Heart left ventricle (tissue), 13 donors: Measurements from ENCODE around the gene NRCAM.

Experiments
- CTCF ChIP-seq, 12 donors: fragments of 200-600 bp; sonication (generic) in 4 of 12; IDR thresholded peaks; one replicate each; pipeline versions ENCODE4 v1.5.0 to v1.8.0; 2018 to 2022; ENCODE audit warnings: antibody characterized with exemption in 12 of 12, mild to moderate bottlenecking in 5 of 12
- POLR2A ChIP-seq, 2 donors: fragments of 450-650 bp; IDR thresholded peaks; one replicate each; pipeline ENCODE4 v1.6.1; 2017; ENCODE audit warnings: antibody characterized with exemption in 2 of 2, mild to moderate bottlenecking in 2 of 2, moderate library complexity in 2 of 2
- donor health status: ischemic (EF 13 %, LVEDD 7.1; RV severe dilation, severe dysfunction).
- donor health status: DM: no; HTN: yes; CAD: no.
- donor health status: DM: no; HTN: no; CAD: no.
- donor health status: ischemic (EF 25% LVEDD 6.9; RV normal size, moderate dysfunction).
- donor health status: ischemic (EF 25% LVEDD 5.7; RV mildly dilated, moderate dysfunction).
- donor health status: ischemic (EF 35%, LVEDD 5.7; RV mildly dilated, moderate dysfunction).
- donor health status: nonischemic (EF 11% LVEDD 7.7; RV severe dilation, severe dysfunction).
- donor health status: DM: yes; HTN: yes; CAD: no.
- donor health status: PGD.
- donor health status: ischemic (EF 29% LVEDD 5.4; RV normal size, mild dysfunction).
- donor health status: nonischemic (EF 23%, LVEDD 6.1; RV moderate dilation, normal function).

GRCh38 chr7:108257954-108258353 lies 198.3 kb downstream of the NRCAM start:
- no peak for TF ChIP-seq CTCF (IDR thresholded peaks at IDR 0.05)
- no peak for TF ChIP-seq POLR2A (IDR thresholded peaks at IDR 0.05)
